Heart right ventricle (tissue), 16 donors: ENCODE results near the gene KHSRP. TPM values are rescaled to one million over a fixed set of nuclear protein-coding genes. Genes with fewer than 3 reads are reported as not detected.
A peak's percentile ranks its signal among the peaks of the same experiment; 100 is the strongest.

Source experiments
- ATAC-seq, 8 donors: fragments of 200-7000 bp; cut with Tn5 transposase; one replicate each; pipeline ENCODE4 v1.9.1; 2020; ENCODE audit warnings: mild to moderate bottlenecking in 8 of 8, moderate library complexity in 8 of 8, moderate number of reproducible peaks in 1 of 8
- DNase-seq, 2 donors: peaks; one replicate each; pipeline ENCODE4 v3.0.0-alpha.2; 2020
- H3K27ac ChIP-seq, 10 donors: fragments of 200-600 bp; sonication (generic) in 2 of 10; one replicate each; pipeline versions ENCODE4 v1.5.0 to v1.8.0; 2020 to 2022; ENCODE audit warnings: mild to moderate bottlenecking in 3 of 10
- H3K27me3 ChIP-seq, 7 donors: fragments of 200-600 bp; one replicate each; pipeline ENCODE4 v1.8.0; 2021 to 2022; ENCODE audit warnings: mild to moderate bottlenecking in 2 of 7
- H3K36me3 ChIP-seq, 9 donors: fragments of 200-600 bp; sonication (generic) in 1 of 9; one replicate each; pipeline versions ENCODE4 v1.5.0 to v1.8.0; 2020 to 2022; ENCODE audit warnings: mild to moderate bottlenecking in 2 of 9
- H3K4me1 ChIP-seq, 9 donors: fragments of 200-600 bp; sonication (generic) in 1 of 9; one replicate each; pipeline versions ENCODE4 v1.5.0 to v1.8.0; 2020 to 2022; ENCODE audit warnings: mild to moderate bottlenecking in 4 of 9
- H3K4me3 ChIP-seq, 10 donors: fragments of 200-600 bp; sonication (generic) in 2 of 10; one replicate each; pipeline versions ENCODE4 v1.5.0 to v1.8.0; 2020 to 2022; ENCODE audit warnings: mild to moderate bottlenecking in 7 of 10, moderate library complexity in 2 of 10
- H3K9me3 ChIP-seq, 11 donors: fragments of 200-600 bp in 10 of 11; sonication (generic) in 2 of 11; one replicate each; pipeline versions ENCODE4 v1.5.0 to v1.8.0; 2013 to 2022; ENCODE audit warnings: mild to moderate bottlenecking in 2 of 11, control low read depth in 1 of 11, moderate library complexity in 1 of 11
- WGBS, 2 donors: extraction: QIAGEN DNeasy Blood & Tissue Kit; methylation state at CpG; one replicate each; pipeline ENCODE4 v1.1.7; 2013; ENCODE audit warnings: inconsistent platforms in 1 of 2; 5-methylcytosine and 5-hydroxymethylcytosine counted together
- intact Hi-C, 10 donors: fragments of 100-400 bp; cut with DNase I; formaldehyde crosslinking; loops; one replicate each; pipeline versions ENCODE4 v1.11.1 to v1.14.2; 2022
- polyA plus RNA-seq, 2 donors: library from polyadenylated mRNA; stranded (reverse); fragments of 200-250 nt; gene quantifications; one replicate each; pipeline ENCODE4 v1.2.3, GENCODE V29; 2013
- total RNA-seq, 10 donors: library from RNA; stranded (reverse); fragmentation: NEBNext Ultra II Directional in 3 of 10; extraction: Animal tissue kit (Norgen Biotek cat#: 25700) in 3 of 10; gene quantifications; one replicate each; pipeline versions ENCODE4 v1.2.1 to v1.2.4, GENCODE V29; 2021 to 2023
- TF ChIP-seq, protein P1 (sequence below), 9 donors: fragments of 200-600 bp; sonication (generic) in 2 of 9; IDR thresholded peaks; one replicate each; pipeline versions ENCODE4 v1.5.0 to v1.8.0; 2021 to 2022; ENCODE audit warnings: antibody characterized with exemption in 9 of 9, mild to moderate bottlenecking in 5 of 9, moderate library complexity in 1 of 9
- donor health status: Arrhythmogenic right ventricular cardiomyopathy.
- donor health status: ischemic (EF 13 %, LVEDD 7.1; RV severe dilation, severe dysfunction).
- donor health status: healthy with polysubstance abuse.
- donor health status: DM: no; HTN: yes; CAD: no.
- donor health status: DM: no; HTN: no; CAD: no.
- donor health status: ischemic (EF 25% LVEDD 6.9; RV normal size, moderate dysfunction).
- donor health status: ischemic (EF 25% LVEDD 5.7; RV mildly dilated, moderate dysfunction).
- donor health status: healthy.
- donor health status: DM: yes; HTN: yes; CAD: no.
- donor health status: Ischemic cardiomyopathy.
- donor health status: ischemic (EF 35%, LVEDD 5.7; RV mildly dilated, moderate dysfunction).
- donor health status: nonischemic (EF 11% LVEDD 7.7; RV severe dilation, severe dysfunction).
- donor health status: DM: yes; HTN: yes; CAD: no.
- donor health status: PGD.
- donor health status: ischemic (EF 29% LVEDD 5.4; RV normal size, mild dysfunction).
- donor health status: nonischemic (EF 23%, LVEDD 6.1; RV moderate dilation, normal function).

Gene KHSRP
- total and polyA plus RNA-seq, 12 donors, result 50.9 to 125 (median 86.4) TPM

DNA sequence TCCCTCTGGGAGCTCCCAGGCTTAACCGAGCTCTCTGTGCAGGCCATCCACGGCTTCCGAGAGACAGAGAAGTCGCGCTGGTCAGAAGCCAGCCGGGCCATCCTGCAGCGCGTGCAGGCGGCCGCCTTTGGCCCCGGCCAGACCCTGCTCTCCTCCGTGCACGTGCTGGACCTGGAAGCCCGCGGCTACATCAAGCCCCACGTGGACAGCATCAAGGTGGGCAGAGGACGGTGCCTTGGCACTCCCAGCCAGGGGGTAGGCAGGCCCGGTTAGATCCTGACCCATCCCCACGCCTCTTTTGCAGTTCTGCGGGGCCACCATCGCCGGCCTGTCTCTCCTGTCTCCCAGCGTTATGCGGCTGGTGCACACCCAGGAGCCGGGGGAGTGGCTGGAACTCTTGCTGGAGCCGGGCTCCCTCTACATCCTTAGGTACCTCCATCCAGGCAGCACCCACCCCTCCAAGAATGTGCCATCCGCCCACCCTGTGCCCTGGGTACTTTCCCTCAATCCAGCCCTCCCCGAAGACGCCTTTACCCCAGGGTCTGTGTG, 50.4 kb downstream of the KHSRP start:
- TF ChIP-seq, protein P1, sequence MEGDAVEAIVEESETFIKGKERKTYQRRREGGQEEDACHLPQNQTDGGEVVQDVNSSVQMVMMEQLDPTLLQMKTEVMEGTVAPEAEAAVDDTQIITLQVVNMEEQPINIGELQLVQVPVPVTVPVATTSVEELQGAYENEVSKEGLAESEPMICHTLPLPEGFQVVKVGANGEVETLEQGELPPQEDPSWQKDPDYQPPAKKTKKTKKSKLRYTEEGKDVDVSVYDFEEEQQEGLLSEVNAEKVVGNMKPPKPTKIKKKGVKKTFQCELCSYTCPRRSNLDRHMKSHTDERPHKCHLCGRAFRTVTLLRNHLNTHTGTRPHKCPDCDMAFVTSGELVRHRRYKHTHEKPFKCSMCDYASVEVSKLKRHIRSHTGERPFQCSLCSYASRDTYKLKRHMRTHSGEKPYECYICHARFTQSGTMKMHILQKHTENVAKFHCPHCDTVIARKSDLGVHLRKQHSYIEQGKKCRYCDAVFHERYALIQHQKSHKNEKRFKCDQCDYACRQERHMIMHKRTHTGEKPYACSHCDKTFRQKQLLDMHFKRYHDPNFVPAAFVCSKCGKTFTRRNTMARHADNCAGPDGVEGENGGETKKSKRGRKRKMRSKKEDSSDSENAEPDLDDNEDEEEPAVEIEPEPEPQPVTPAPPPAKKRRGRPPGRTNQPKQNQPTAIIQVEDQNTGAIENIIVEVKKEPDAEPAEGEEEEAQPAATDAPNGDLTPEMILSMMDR (IDR thresholded peaks at IDR 0.05), result no peak
- H3K4me3 ChIP-seq, result peak overlapping the region in 4 of 10 donors; percentile 65 to 78 (median 70)
- no peak for ATAC-seq
- no peak for DNase-seq
- no peaks in the 10 kb centered on the region for H3K9me3 ChIP-seq
- WGBS, 2 donors, result 67 to 73% methylated on average over 29 of the region's 29 CpGs
- H3K27ac ChIP-seq, result peak overlapping the region in 4 of 10 donors; percentile 5 to 98 (median 66)
- intact Hi-C loops, result loop anchor here in 2 of 10 donors (10.0 kb wide), 2 partner anchors 51 to 361 kb away; partner anchors contain the start of genes GPR108 (in 1 of the 2), KHSRP (in 1 of the 2) and TRIP10 (in 1 of the 2)
- peaks cover 0 to 32% (median 10%) of the 10 kb centered on the region in 9 donors for H3K36me3 ChIP-seq
- peaks cover 0 to 26% (median 8%) of the 10 kb centered on the region in 9 donors for H3K4me1 ChIP-seq
- no peaks in the 10 kb centered on the region for H3K27me3 ChIP-seq

DNA sequence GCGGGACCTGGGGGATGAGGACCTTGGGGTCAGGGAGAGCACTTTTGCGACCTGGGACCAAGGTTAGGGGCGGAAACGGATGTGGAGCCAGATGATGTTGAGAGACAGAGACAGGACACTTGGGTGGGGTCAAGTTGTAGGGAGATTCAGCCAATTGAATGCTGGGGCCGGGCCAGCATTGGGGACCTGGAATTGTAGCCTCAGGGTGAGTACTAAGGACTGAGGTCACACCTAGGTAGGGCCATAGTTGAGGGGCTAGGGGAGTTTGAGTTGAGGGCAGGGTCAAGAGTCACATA, 50.9 kb downstream of the KHSRP start:
- intact Hi-C loops, result loop anchor here in 4 of 10 donors (2.0 to 10.0 kb wide), 4 partner anchors 19 to 361 kb away; partner anchors contain the start of genes KHSRP (in 3 of the 4), GPR108 (in 1 of the 4), GTF2F1 (in 1 of the 4) and TRIP10 (in 1 of the 4)
- ATAC-seq, result no peak
- WGBS, 2 donors, result 27 to 39% methylated on average over 5 of the region's 5 CpGs

DNA sequence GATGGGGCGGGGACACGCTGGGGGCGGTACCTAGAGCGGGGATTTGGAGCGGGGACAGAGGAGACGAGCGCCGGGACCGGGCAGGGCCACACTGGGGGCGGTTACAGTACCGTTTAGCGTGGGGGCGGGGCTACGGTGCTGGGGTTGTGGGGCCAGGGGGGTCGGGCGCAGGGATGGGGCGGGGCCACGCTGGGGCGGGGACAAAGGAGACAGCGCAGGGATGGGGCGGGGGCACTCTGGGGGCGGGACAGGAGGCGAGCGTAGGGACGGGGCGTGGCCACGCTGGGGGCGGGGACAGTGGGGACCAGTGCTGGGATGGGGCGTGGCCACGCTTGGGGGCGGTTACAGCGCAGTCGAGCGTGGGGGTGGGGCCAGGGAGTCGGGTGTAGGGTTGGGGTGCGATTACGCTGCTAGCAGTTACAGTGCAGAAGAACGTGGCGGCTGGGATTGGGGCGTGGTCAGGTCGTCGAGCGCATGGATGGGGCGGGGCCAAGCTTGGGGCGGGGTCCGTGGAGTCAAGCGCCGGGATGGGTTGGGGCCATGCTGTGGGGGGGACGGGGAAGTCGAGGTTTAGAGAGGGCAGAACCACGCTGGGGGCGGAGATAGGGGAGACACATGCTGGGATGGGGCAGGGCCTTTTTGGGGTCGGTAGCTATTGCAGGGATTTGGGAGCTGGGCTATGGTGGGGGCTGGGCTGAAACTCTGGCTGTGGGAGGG, 51.4 kb downstream of the KHSRP start:
- DNase-seq, result peak; percentile 98 to 99
- TF ChIP-seq, protein P1 (IDR thresholded peaks at IDR 0.05), result no peak
- Histone ChIP-seq H3K4me1 (peaks cover 0 to 26% (median 8%) of the 10 kb centered on the region in 9 donors), H3K27me3 (no peaks in the 10 kb centered on the region), H3K27ac (peak overlapping the region; percentile 91 to 100 (median 96)), H3K4me3 (peak overlapping the region; percentile 54 to 100 (median 66)), H3K36me3 (peaks cover 0 to 32% (median 13%) of the 10 kb centered on the region in 9 donors), H3K9me3 (no peaks in the 10 kb centered on the region)
- intact Hi-C loops, result loop anchor here in 4 of 10 donors (2.0 to 10.0 kb wide), 4 partner anchors 20 to 362 kb away; partner anchors contain the start of genes KHSRP (in 3 of the 4), GPR108 (in 1 of the 4), GTF2F1 (in 1 of the 4) and TRIP10 (in 1 of the 4)
- ATAC-seq, result peak; percentile 86 to 92 (median 90)
- WGBS, 2 donors, result 2 to 3% methylated on average over 48 to 52 of the region's 53 CpGs

More for the DNA sequence above, 50.9 kb downstream of the KHSRP start:
- DNase-seq, result no peak
- Histone ChIP-seq H3K4me3 (peak overlapping the region in 9 of 10 donors; percentile 22 to 100 (median 66)), H3K27ac (peak overlapping the region in 9 of 10 donors; percentile 5 to 100 (median 66)), H3K27me3 (no peaks in the 10 kb centered on the region), H3K4me1 (peaks cover 0 to 26% (median 8%) of the 10 kb centered on the region in 9 donors), H3K9me3 (no peaks in the 10 kb centered on the region), H3K36me3 (peaks cover 0 to 32% (median 10%) of the 10 kb centered on the region in 9 donors)
- TF ChIP-seq, protein P1 (IDR thresholded peaks at IDR 0.05), result no peak

DNA sequence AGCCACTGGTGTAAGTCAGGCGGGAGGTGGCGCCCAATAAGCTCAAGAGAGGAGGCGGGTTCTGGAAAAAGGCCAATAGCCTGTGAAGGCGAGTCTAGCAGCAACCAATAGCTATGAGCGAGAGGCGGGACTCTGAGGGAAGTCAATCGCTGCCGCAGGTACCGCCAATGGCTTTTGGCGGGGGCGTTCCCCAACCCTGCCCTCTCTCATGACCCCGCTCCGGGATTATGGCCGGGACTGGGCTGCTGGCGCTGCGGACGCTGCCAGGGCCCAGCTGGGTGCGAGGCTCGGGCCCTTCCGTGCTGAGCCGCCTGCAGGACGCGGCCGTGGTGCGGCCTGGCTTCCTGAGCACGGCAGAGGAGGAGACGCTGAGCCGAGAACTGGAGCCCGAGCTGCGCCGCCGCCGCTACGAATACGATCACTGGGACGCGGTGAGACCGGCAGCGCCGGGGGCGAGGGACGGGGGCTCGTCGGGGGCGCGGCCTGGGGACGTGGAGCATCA, 52.0 kb downstream of the KHSRP start, which contains the start of gene ALKBH7:
Gene ALKBH7, plus strand, starts transcription at position 201 of the 502 bp plus-strand sequence. Its CDS starts 27 bp downstream, at position 228.
- Histone ChIP-seq H3K36me3 (peaks cover 0 to 35% (median 19%) of the 10 kb centered on the region in 9 donors), H3K27me3 (no peaks in the 10 kb centered on the region), H3K9me3 (no peaks in the 10 kb centered on the region), H3K4me1 (peaks cover 0 to 26% (median 8%) of the 10 kb centered on the region in 9 donors), H3K4me3 (peak within 1 kb of the TSS; percentile 54 to 100 (median 66)), H3K27ac (peak within 1 kb of the TSS; percentile 91 to 100 (median 96))
- intact Hi-C loops, result loop anchor here in 4 of 10 donors (1.0 to 10.0 kb wide), 5 partner anchors 11 to 362 kb away; partner anchors contain the start of genes KHSRP (in 3 of the 4), CLPP (in 1 of the 4), GPR108 (in 1 of the 4) and GTF2F1 (in 1 of the 4)
- TF ChIP-seq, protein P1 (IDR thresholded peaks at IDR 0.05), result peak in 1 of 9 donors; percentile 1
- WGBS, 2 donors, result 0 to 1% methylated on average over 40 to 47 of the region's 47 CpGs
- DNase-seq (peak; percentile 95 to 100), ATAC-seq (peak; percentile 86 to 94 (median 91))
